Activated CD4-positive, alpha-beta T cell treated with anti-CD3 and anti-CD28 coated beads, Interleukin-2, amount 10 ng/mL, durations not matched to agents 24 days and 14 days (primary cell): ENCODE data around the gene EFS. TPM values are rescaled to one million over a fixed set of nuclear protein-coding genes. Genes with fewer than 3 reads are reported as not detected.

Experiments
- DNase-seq: peaks from one replicate; pipeline ENCODE4 v3.0.0; 2022
- H3K27ac Mint-ChIP-seq: one replicate; pipeline ENCODE4 v1.8.0; 2022; ENCODE audit warnings: mild to moderate bottlenecking, mixed read lengths
- H3K27me3 Mint-ChIP-seq: one replicate; pipeline ENCODE4 v1.8.0; 2022; ENCODE audit warnings: mixed read lengths
- H3K36me3 Mint-ChIP-seq: one replicate; pipeline ENCODE4 v1.8.0; 2022; ENCODE audit warnings: low read depth, mild to moderate bottlenecking, mixed read lengths
- H3K4me1 Mint-ChIP-seq: one replicate; pipeline ENCODE4 v1.8.0; 2021; ENCODE audit warnings: mixed read lengths
- H3K4me3 Mint-ChIP-seq: one replicate; pipeline ENCODE4 v1.8.0; 2022; ENCODE audit warnings: mild to moderate bottlenecking, moderate library complexity, mixed read lengths
- H3K9me3 Mint-ChIP-seq: one replicate; pipeline ENCODE4 v1.8.0; 2021; ENCODE audit warnings: mixed read lengths
- intact Hi-C: fragments of 100-400 bp; cut with micrococcal nuclease; formaldehyde crosslinking; loops from one replicate; pipeline ENCODE4 v1.15.1; 2023
- total RNA-seq: library from RNA; stranded (reverse); gene quantifications from 2 replicates; pipeline ENCODE4 v1.2.3, GENCODE V29; 2022

Gene EFS
- total RNA-seq, 1 donor from 2014 or later, result not detected

- Mint-ChIP-seq H3K4me3 (peak within 1 kb of the TSS; percentile 78), H3K27ac (no peak within 1 kb of the TSS), H3K4me1 (peaks cover 4% of the 10 kb centered on the region), H3K36me3 (no peaks in the 10 kb centered on the region), H3K27me3 (peaks cover 42% of the 10 kb centered on the region), H3K9me3 (no peaks in the 10 kb centered on the region)
- peak; percentile 83 for DNase-seq
- intact Hi-C loops, result loop anchor here (2.0 kb wide), 1 partner anchor 24 kb away; no protein-coding TSS in a partner anchor
Measured at GRCh38 chr14:23352506-23353432, 12.2 kb downstream of the EFS start, which contains the start of gene SLC22A17. Gene SLC22A17, minus strand, starts transcription at chr14:23352887.

GRCh38 chr14:23351681-23352505 lies 13.1 kb downstream of the EFS start:
- Mint-ChIP-seq H3K4me3 (peak overlapping the region; percentile 78), H3K36me3 (no peaks in the 10 kb centered on the region), H3K27ac (no peak overlapping the region), H3K4me1 (peaks cover 4% of the 10 kb centered on the region), H3K9me3 (no peaks in the 10 kb centered on the region), H3K27me3 (peaks cover 42% of the 10 kb centered on the region)
- intact Hi-C loops, result loop anchor here (2.0 kb wide), 1 partner anchor 23 kb away; no protein-coding TSS in a partner anchor
- no peak for DNase-seq

DNA sequence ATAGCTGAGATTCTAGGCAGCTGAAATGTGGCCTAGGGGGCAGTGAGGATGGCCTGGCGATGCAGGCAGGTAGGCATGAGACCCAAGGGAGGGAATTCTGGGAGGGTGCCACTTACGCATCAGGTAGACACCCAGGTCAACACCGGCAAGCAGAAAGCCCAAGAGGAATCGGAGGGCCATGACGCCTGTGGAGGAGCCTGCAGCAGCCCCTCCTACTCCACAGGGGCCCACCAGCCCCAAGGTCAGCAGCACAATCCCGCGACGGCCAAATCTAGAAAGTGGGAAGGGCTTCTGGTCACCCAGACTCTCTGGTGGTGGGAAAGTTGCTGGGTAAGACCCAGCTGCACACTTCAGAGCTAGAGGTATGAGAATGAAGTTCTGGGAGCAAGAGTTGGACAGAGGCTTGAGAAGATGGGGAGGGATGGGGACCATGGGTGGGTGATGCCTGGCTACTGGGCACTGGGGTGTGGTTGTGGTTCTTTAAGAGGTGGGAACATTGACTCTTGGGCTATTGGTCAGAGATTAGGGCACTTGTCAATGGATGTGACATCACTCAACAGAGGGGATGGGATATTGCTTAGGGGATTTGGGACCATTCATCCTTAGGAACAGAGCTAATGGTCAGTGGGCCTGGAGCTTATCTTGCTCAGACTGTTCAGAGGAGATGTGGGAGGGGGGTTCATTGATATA lies 15.7 kb downstream of the EFS start:
- Mint-ChIP-seq H3K36me3 (no peaks in the 10 kb centered on the region), H3K4me1 (peaks cover 4% of the 10 kb centered on the region), H3K9me3 (no peaks in the 10 kb centered on the region), H3K27me3 (peaks cover 32% of the 10 kb centered on the region), H3K4me3 (no peak overlapping the region), H3K27ac (no peak overlapping the region)
- no peak for DNase-seq
- intact Hi-C loops, result no loop called here

GRCh38 chr14:23348297-23348655 lies 16.7 kb downstream of the EFS start:
- intact Hi-C loops, result no loop called here
- peaks cover 4% of the 10 kb centered on the region for H3K4me1 Mint-ChIP-seq
- no peaks in the 10 kb centered on the region for H3K9me3 Mint-ChIP-seq
- no peaks in the 10 kb centered on the region for H3K36me3 Mint-ChIP-seq
- DNase-seq, result no peak
- H3K4me3 Mint-ChIP-seq, result no peak overlapping the region
- no peak overlapping the region for H3K27ac Mint-ChIP-seq
- peaks cover 25% of the 10 kb centered on the region for H3K27me3 Mint-ChIP-seq

- Mint-ChIP-seq H3K27ac (no peak overlapping the region), H3K9me3 (no peaks in the 10 kb centered on the region), H3K4me1 (peaks cover 2% of the 10 kb centered on the region), H3K4me3 (no peak overlapping the region), H3K27me3 (peaks cover 20% of the 10 kb centered on the region), H3K36me3 (no peaks in the 10 kb centered on the region)
- intact Hi-C loops, result no loop called here
- no peak for DNase-seq
Measured at GRCh38 chr14:23347406-23348296, 17.3 kb downstream of the EFS start.

DNA sequence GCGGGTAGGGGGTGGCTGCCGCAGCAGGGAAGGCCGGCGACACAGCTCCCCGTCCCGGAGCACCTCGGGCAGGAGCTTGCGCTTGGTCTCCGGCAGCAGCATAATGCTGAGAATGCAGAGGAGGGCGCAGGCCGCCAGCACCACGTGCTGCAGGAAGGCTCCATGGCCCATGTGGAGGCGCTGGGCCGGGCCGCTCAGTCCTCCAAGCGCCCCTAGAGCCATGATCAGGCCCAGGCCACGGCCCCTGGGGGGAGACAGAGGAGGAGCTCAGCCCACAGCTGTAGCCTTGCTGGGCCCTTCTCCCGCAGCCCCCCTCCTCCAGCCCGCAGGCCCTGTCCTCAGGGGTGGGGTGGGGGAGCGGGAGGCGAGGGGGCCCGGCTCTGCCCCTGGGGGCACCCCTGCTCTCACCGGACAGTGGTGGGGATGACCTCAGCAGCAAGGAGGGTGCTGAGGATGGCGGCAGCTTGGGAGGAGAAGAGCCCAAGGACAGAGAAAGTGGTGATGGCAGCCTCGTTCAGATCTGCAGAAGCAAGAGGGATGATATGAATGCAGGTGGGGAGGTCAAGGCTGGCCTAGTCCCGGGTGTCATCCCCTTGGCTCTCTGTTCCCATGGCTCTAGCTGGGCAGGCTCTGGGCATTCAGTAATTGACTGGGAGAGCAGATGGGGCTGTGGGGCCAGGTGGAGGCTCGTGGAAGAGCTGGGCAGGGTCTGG lies 18.1 kb downstream of the EFS start:
- intact Hi-C loops, result no loop called here
- Mint-ChIP-seq H3K27ac (no peak overlapping the region), H3K9me3 (no peaks in the 10 kb centered on the region), H3K4me1 (peaks cover 2% of the 10 kb centered on the region), H3K36me3 (no peaks in the 10 kb centered on the region), H3K27me3 (peaks cover 25% of the 10 kb centered on the region), H3K4me3 (no peak overlapping the region)
- DNase-seq, result no peak

DNA sequence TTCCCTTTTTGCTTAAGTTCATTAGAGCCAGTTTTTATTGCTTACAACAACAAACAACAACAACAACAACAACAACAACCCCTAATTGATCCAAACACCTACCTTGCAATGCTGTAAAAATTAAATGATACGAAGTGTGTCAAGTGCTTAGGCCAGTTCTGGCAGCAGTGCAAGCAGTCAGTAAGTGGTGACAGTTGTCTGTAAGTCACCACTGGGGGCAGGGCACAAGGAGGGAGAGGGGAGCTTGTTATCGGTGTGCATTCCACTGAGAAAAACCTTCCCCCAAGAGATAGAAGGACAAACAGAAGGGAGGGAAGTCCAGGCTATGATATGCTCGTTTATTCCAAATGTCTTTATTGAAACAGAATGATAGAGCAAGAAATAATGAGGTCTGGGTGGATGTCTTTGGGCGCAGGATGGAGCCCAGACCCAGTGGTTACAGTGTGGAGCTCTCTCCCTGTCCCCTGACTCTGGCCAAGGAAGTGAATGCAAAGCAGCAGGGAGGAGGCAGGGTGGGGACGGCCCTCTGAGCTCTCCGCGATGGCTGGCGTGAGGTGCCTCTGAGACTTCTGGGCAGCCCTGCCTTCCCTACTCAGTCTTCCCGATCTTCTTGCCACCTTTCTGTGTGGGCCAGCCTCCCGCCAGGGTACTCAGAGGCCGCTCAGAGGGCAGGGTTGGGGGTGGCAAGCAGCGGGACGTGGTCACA lies 18.8 kb downstream of the EFS start:
- Mint-ChIP-seq H3K27ac (no peak overlapping the region), H3K9me3 (no peaks in the 10 kb centered on the region)
- intact Hi-C loops, result no loop called here

DNA sequence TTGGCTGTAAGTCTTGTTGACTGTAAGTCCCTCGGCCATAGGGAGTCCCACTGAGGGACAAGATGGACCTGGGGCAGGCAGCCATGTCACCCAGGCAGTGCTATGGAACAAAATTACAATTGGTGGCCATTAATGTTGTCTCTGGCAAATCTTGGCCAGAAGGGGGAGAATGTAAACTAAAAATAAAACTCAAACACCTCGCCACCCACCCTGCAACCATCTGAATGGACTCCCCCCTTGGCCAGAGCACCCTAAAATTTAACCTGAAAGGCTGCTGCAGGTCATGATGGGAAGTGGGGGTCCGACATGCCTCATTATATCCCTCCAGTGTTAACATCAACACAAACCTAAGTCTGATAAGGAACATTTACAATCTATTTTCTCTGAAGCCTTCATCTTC lies 20.5 kb downstream of the EFS start:
- no peak overlapping the region for H3K27ac Mint-ChIP-seq
- no peak for DNase-seq

More for the DNA sequence above, 18.8 kb downstream of the EFS start:
- H3K36me3 Mint-ChIP-seq, result no peaks in the 10 kb centered on the region
- H3K4me3 Mint-ChIP-seq, result no peak overlapping the region
- no peak for DNase-seq
- H3K27me3 Mint-ChIP-seq, result peaks cover 22% of the 10 kb centered on the region
- H3K4me1 Mint-ChIP-seq, result peaks cover 2% of the 10 kb centered on the region

DNA sequence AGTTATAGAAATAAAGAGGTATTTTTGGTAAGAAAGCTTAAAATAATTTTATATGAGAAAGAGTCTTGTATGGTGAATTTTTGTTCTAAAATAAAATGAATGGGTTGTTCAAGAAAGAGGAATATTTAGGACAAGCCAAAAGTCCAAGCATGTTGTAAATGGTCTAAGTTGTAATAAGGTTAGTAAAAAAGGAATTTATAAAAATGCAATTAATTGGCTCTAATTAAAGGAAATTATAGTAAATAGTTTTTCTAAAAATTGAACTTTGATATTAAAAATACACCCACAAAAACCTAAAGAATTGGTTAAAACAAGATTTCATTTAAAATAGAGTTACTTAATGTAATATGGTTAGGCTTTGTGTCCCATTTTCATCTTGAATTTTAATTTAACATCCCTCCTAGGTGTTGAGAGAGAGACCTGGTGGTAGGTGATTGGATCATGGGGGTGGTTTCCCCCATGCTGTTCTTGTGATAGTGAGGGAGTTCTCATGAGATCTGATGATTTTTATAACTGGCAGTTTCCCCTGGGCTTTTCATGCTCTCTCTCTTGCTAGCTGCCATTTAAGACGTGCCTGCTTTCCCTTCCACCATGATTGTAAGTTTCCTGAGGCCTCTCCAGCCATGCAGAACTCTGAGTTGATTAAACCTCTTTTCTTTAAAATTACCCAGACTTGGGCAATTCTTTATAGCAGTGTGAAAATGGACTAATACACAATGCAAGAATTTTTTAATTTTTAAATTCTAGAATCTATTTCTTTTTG lies 25.3 kb downstream of the EFS start:
- Mint-ChIP-seq H3K4me3 (no peak overlapping the region), H3K4me1 (no peaks in the 10 kb centered on the region), H3K36me3 (no peaks in the 10 kb centered on the region), H3K27me3 (peaks cover 29% of the 10 kb centered on the region), H3K27ac (no peak overlapping the region), H3K9me3 (peaks cover 3% of the 10 kb centered on the region)
- intact Hi-C loops, result no loop called here
- DNase-seq, result no peak

More for the DNA sequence above, 20.5 kb downstream of the EFS start:
- intact Hi-C loops, result no loop called here
- no peaks in the 10 kb centered on the region for H3K4me1 Mint-ChIP-seq
- peaks cover 3% of the 10 kb centered on the region for H3K9me3 Mint-ChIP-seq
- H3K27me3 Mint-ChIP-seq, result peaks cover 12% of the 10 kb centered on the region
- no peak overlapping the region for H3K4me3 Mint-ChIP-seq
- no peaks in the 10 kb centered on the region for H3K36me3 Mint-ChIP-seq

DNA sequence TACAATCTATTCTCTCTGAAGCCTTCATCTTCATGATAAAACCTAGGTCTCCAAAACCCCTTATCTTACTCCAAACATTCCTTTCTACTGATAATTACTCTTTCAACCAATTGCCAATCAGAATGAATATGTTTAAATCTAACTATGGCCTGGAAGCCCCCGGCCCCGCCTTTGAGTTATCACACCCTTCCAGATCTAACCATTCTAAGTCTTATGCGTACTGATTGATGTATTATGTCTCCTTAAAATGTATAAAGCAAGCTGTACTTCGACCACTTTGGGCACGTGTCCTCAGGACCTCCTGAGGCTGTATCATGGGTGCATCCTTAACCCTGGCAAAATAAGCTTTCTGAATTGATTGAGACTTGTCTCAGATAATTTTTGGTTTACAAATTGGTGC lies 29.3 kb downstream of the EFS start:
- H3K4me1 Mint-ChIP-seq, result no peaks in the 10 kb centered on the region

GRCh38 chr14:23327947-23328744 lies 36.8 kb downstream of the EFS start:
- Mint-ChIP-seq H3K9me3 (no peaks in the 10 kb centered on the region), H3K4me3 (no peak overlapping the region), H3K27ac (no peak overlapping the region), H3K4me1 (peaks cover 5% of the 10 kb centered on the region), H3K36me3 (peaks cover 30% of the 10 kb centered on the region), H3K27me3 (peaks cover 4% of the 10 kb centered on the region)
- DNase-seq, result peak; percentile 88
- intact Hi-C loops, result loop anchor here (1.0 to 2.0 kb wide), 4 partner anchors 25 to 235 kb away; partner anchors contain the start of gene SLC22A17

More for the DNA sequence above, 29.3 kb downstream of the EFS start:
- Mint-ChIP-seq H3K4me3 (no peak overlapping the region), H3K9me3 (peaks cover 3% of the 10 kb centered on the region), H3K36me3 (no peaks in the 10 kb centered on the region), H3K27me3 (peaks cover 25% of the 10 kb centered on the region), H3K27ac (no peak overlapping the region)
- DNase-seq, result no peak
- intact Hi-C loops, result no loop called here
